ENCODE data around the gene PRSS22. TPM values are rescaled to one million over a fixed set of nuclear protein-coding genes. Genes with fewer than 3 reads are reported as not detected.

Gene PRSS22
- total and polyA plus RNA-seq, 4 donors = 11.5 to 34.1 (median 28.7) TPM

DNA sequence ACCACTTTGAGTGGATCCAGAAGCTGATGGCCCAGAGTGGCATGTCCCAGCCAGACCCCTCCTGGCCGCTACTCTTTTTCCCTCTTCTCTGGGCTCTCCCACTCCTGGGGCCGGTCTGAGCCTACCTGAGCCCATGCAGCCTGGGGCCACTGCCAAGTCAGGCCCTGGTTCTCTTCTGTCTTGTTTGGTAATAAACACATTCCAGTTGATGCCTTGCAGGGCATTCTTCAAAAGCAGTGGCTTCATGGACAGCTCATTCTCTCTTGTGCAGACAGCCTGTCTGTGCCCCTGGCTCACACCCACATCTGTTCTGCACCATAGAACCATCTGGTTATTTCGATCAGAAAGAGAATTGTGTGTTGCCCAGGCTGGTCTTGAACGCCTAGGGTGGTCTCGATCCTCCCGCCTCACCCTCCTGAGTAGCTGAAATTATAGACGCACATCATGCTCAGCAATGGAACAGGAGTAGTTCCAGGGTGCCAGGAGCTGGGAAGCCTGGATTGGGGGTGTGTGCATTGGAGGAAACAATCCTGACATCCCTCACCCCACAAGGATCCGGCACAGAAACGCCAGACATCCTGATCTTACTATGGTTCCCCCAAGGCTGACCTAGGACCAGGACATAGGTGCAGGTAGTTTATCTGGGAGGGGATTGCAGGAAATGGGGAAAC is 36.3 kb downstream of the PRSS22 start:
- ATAC-seq (ENCODE audit: insufficient read depth, low FRiP score) (no peak), DNase-seq (no peak)
- Histone ChIP-seq H3K9me3 (ENCODE audit: control insufficient read depth in 4 of 4, insufficient read depth in 3 of 4, low read length in 3 of 4) (no peaks in the 10 kb centered on the region), H3K36me3 (ENCODE audit: control insufficient read depth in 4 of 4, insufficient read depth in 4 of 4, low read length in 4 of 4) (no peaks in the 10 kb centered on the region), H3K9ac (ENCODE audit: insufficient read depth in 1 of 2, low read length in 2 of 2) (no peak overlapping the region), H3K4me1 (ENCODE audit: control insufficient read depth in 5 of 5, insufficient read depth in 5 of 5, low read length in 5 of 5) (no peaks in the 10 kb centered on the region), H3K4me3 (no peak overlapping the region), H3K27ac (ENCODE audit: low read depth in 1 of 2, low read length in 1 of 2) (no peak overlapping the region), H3K27me3 (ENCODE audit: control insufficient read depth in 3 of 3, insufficient read depth in 3 of 3, low read length in 2 of 3) (peaks cover 0 to 3% (median 0%) of the 10 kb centered on the region in 3 donors)
- TF ChIP-seq, protein P1, sequence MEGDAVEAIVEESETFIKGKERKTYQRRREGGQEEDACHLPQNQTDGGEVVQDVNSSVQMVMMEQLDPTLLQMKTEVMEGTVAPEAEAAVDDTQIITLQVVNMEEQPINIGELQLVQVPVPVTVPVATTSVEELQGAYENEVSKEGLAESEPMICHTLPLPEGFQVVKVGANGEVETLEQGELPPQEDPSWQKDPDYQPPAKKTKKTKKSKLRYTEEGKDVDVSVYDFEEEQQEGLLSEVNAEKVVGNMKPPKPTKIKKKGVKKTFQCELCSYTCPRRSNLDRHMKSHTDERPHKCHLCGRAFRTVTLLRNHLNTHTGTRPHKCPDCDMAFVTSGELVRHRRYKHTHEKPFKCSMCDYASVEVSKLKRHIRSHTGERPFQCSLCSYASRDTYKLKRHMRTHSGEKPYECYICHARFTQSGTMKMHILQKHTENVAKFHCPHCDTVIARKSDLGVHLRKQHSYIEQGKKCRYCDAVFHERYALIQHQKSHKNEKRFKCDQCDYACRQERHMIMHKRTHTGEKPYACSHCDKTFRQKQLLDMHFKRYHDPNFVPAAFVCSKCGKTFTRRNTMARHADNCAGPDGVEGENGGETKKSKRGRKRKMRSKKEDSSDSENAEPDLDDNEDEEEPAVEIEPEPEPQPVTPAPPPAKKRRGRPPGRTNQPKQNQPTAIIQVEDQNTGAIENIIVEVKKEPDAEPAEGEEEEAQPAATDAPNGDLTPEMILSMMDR (IDR thresholded peaks at IDR 0.05; ENCODE audit: control extremely low read depth, extremely low read depth) = no peak
- 77 to 87% methylated on average over 9 of the region's 9 CpGs for WGBS, 2 donors

DNA sequence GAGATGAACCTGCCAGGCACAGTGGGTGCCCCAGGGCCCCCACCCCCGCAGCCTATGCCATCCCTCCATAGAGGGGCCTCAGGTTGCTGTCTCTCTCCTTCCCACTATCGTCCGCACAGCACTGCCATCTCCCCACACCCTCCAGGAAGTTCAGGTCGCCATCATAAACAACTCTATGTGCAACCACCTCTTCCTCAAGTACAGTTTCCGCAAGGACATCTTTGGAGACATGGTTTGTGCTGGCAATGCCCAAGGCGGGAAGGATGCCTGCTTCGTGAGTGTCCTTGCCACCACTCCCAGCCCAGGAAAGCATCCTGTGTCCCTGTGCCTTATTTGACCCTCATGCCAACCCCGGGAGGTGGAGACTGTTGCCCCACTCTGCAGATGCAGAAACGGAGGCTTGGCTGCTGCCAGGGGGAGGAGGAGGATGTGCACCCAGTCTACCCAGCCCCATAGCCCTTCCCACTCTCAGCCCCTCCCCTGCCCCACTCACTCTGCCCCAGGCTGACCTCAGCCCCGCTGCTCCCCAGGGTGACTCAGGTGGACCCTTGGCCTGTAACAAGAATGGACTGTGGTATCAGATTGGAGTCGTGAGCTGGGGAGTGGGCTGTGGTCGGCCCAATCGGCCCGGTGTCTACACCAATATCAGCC is 37.0 kb downstream of the PRSS22 start:
- TF ChIP-seq, protein P1 (IDR thresholded peaks at IDR 0.05; ENCODE audit: control extremely low read depth, extremely low read depth) = no peak
- WGBS, 2 donors = 76 to 84% methylated on average over 14 of the region's 14 CpGs

DNA sequence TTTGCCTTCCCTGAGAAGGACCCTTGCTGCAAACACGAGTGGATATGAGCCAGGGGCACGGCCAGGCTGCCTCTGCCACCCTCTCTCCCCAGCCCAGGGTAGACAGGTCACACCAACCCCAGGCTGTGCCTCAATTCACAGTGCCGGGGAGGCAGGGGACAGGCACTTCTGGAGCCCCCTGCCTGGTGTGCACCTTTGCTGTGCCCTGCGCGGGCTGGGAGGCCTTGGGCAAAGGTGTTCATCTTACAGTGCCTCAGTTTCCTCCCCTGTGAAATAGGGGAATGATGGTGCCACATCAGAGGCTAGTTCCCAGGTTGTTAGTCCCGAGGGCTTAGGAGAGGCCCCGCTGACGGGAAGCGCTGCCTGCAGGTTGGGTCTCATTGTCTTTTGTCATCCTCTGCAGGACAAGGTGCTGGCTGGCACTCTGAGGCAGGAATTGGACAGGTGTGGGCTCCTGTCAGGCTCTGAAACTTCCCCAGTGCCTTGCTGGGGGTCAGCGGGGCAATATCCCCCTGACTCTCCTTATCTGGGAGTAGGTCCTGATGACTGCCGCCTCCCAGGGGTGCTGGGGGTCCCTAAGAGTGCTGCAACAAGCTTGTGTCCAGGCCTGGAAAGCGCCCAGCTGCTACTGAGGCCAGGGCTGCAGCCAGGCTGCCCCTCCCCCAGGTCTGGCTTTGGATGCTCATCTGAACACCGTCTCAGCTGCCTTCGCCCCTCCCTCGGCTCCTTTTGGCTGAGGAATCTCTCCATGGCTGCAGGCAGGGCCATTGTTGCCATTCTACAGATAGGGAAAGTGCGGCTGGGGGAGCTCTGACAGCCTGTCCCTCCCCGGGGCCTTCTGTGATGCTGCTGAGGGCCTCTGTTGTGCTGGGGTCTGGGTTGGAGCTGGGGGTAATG is 37.8 kb downstream of the PRSS22 start:
- Histone ChIP-seq H3K4me1 (ENCODE audit: control insufficient read depth in 5 of 5, insufficient read depth in 5 of 5, low read length in 5 of 5) (no peaks in the 10 kb centered on the region), H3K9ac (ENCODE audit: insufficient read depth in 1 of 2, low read length in 2 of 2) (no peak overlapping the region), H3K4me3 (no peak overlapping the region), H3K36me3 (ENCODE audit: control insufficient read depth in 4 of 4, insufficient read depth in 4 of 4, low read length in 4 of 4) (no peaks in the 10 kb centered on the region), H3K27me3 (ENCODE audit: control insufficient read depth in 3 of 3, insufficient read depth in 3 of 3, low read length in 2 of 3) (peaks cover 0 to 3% (median 0%) of the 10 kb centered on the region in 3 donors), H3K27ac (ENCODE audit: low read depth in 1 of 2, low read length in 1 of 2) (no peak overlapping the region), H3K9me3 (ENCODE audit: control insufficient read depth in 4 of 4, insufficient read depth in 3 of 4, low read length in 3 of 4) (no peaks in the 10 kb centered on the region)
- 75 to 89% methylated on average over 17 of the region's 17 CpGs for WGBS, 2 donors
- TF ChIP-seq, protein P1 (IDR thresholded peaks at IDR 0.05; ENCODE audit: control extremely low read depth, extremely low read depth) = no peak
- ATAC-seq (ENCODE audit: insufficient read depth, low FRiP score) (no peak), DNase-seq (no peak)

More for the DNA sequence above, 37.0 kb downstream of the PRSS22 start:
- H3K36me3 ChIP-seq (ENCODE audit: control insufficient read depth in 4 of 4, insufficient read depth in 4 of 4, low read length in 4 of 4) = no peaks in the 10 kb centered on the region
- no peaks in the 10 kb centered on the region for H3K4me1 ChIP-seq (ENCODE audit: control insufficient read depth in 5 of 5, insufficient read depth in 5 of 5, low read length in 5 of 5)
- peaks cover 0 to 3% (median 0%) of the 10 kb centered on the region in 3 donors for H3K27me3 ChIP-seq (ENCODE audit: control insufficient read depth in 3 of 3, insufficient read depth in 3 of 3, low read length in 2 of 3)
- H3K4me3 ChIP-seq = no peak overlapping the region
- ATAC-seq (ENCODE audit: insufficient read depth, low FRiP score) = no peak
- no peak for DNase-seq
- H3K9me3 ChIP-seq (ENCODE audit: control insufficient read depth in 4 of 4, insufficient read depth in 3 of 4, low read length in 3 of 4) = no peaks in the 10 kb centered on the region
- no peak overlapping the region for H3K9ac ChIP-seq (ENCODE audit: insufficient read depth in 1 of 2, low read length in 2 of 2)
- no peak overlapping the region for H3K27ac ChIP-seq (ENCODE audit: low read depth in 1 of 2, low read length in 1 of 2)

All from lung (tissue), 12 donors.